Stimulated activated CD4-positive, alpha-beta T cell treated with anti-CD3 and anti-CD28 coated beads, Interleukin-12 subunit alpha, Interleukin-12 subunit beta, amount 100 ng/mL, for 4 hours (primary cell): ENCODE results near the gene TMEM178A.

Experiments used
- DNase-seq: peaks from one replicate; pipeline ENCODE4 v3.0.0-alpha.2; 2020

The TMEM178A gene

GRCh38 chr2:39762448-39762847, 96.7 kb downstream of the TMEM178A start:
- no peak for DNase-seq
